SIG-M5 treated with dmso at 0.1 percent for 504 hours (cell line): Measurements from ENCODE around the gene NOX5.

Experiments used
- DNase-seq: peaks from one replicate; lab custom pipeline; 2025; ENCODE audit not compliant: unreplicated experiment; lab: John Stamatoyannopoulos, UW

NOX5 gene

GRCh38 chr15:69096196-69096595 is 81.7 kb downstream of the NOX5 start:
- DNase-seq: no peak

GRCh38 chr15:69096626-69097025 is 82.1 kb downstream of the NOX5 start:
- DNase-seq: no peak

- DNase-seq: no peak
Observed at GRCh38 chr15:69098771-69099170, 84.3 kb downstream of the NOX5 start.

GRCh38 chr15:69099941-69100340 is 85.4 kb downstream of the NOX5 start:
- DNase-seq: no peak

DNA sequence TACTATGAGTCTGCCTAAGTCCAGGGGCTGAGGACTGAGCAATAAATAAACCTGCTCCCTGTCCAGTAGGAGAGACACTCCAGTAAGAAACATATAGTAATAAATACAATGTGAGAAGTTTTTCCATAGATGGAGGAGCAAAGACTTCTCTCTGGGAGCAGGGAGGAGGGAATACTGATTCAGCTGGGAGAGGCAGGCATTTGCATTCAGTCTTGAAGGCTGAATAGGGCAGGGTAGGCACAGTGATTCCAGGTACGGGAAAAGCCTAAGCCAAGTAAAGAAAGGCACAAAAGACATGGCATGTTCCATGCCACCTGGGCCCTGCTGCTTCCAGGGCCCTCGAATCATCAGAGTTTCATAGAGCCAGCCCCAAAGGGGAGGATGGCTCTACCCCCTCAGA is 86.3 kb downstream of the NOX5 start:
- DNase-seq: no peak

- no peak for DNase-seq
Observed at GRCh38 chr15:69104050-69104750, 89.7 kb downstream of the NOX5 start.

- DNase-seq: no peak
Observed at GRCh38 chr15:69105451-69105985, 91.0 kb downstream of the NOX5 start.

DNA sequence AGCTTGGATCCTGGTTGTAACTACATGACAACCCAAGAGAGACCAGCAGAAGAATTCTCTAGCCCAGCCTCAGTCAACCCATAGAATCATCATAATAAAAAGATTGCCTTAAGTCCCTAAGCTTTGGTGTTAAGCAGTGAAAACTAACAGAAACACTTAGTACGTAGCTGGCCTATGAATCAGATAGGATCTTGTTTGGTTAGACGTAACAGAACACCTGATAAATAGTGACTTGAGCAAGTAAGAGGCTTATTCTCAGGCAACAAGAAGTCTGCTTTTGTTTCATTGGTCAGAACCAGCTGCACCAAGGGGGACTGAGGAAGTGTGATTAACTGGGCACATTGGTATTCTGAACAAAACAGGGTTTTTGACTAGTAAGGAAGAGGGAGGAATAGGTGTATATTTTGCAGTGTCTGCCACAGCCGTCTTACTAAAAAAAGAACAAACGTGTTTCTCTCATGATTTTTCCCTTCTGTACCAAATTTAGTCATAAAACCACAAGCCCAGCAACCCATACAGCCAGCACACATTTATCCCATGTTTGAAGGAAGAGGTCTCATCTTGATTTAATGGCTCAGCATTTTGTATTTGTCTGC is 92.6 kb downstream of the NOX5 start:
- no peak for DNase-seq
